Measurements from ENCODE around the gene LGSN. TPM values are rescaled to one million over a fixed set of nuclear protein-coding genes. Genes with fewer than 3 reads are reported as not detected.

LGSN gene
- total and polyA plus RNA-seq, 2 experiments from 2014 or later = 0.15 to 0.45 TPM

DNA sequence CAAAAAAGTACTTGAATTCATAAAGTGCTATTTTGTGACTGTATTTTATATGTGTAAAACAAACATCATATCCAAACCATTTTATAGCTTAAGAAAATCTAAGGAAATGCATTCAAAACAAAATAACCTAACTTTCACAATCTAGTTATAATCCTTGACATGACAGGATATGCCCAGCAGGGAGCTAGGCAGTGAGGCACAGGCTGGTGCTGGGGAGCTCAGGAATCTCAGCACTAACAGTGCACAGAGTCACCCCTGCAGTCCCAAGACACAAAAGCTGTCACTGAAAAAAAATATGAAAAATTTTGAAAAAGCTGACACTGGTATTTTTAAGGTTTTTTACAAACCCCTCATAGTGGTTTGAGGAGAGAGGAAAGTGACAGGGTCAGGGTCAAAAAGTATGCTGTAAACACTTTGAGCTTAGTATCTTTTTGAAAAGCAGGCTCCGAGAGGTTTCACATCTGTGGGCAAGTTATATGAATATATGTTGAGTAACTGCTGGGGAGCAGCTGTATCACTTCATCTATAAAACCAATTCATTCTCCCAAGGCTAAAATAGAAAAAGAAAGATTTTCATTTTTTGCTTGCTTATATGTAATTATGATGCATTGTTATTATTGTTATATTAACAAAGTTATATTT lies 24.1 kb downstream of the LGSN start:
- H3K27me3 ChIP-seq (ENCODE audit: insufficient read depth) = no peaks in the 10 kb centered on the region
- no peaks in the 10 kb centered on the region for H3K9me2 ChIP-seq (ENCODE audit: insufficient read depth)
- no peaks in the 10 kb centered on the region for H4K20me1 ChIP-seq (replicated peaks; ENCODE audit: insufficient read depth)
- DNase-seq (ENCODE audit: low spot score) = peak; percentile 35
- no peak overlapping the region for H3K27ac Mint-ChIP-seq
- no peaks in the 10 kb centered on the region for H3K27me3 Mint-ChIP-seq (ENCODE audit: insufficient read depth, low read depth, poor library complexity)
- H3K4me1 Mint-ChIP-seq = peaks cover 4% of the 10 kb centered on the region; the same call in 2 of the 3 replicates
- no peak for TF ChIP-seq EZH2phosphoT487 (IDR thresholded peaks at IDR 0.05; ENCODE audit: unreplicated experiment)
- TF ChIP-seq ZNF331 (CRISPR knock-in tag; IDR thresholded peaks at IDR 0.05; ENCODE audit: low read depth) = no peak
- no peak for TF ChIP-seq NANOG (IDR thresholded peaks at IDR 0.05; ENCODE audit: borderline replicate concordance)
- TF ChIP-seq, protein P1, sequence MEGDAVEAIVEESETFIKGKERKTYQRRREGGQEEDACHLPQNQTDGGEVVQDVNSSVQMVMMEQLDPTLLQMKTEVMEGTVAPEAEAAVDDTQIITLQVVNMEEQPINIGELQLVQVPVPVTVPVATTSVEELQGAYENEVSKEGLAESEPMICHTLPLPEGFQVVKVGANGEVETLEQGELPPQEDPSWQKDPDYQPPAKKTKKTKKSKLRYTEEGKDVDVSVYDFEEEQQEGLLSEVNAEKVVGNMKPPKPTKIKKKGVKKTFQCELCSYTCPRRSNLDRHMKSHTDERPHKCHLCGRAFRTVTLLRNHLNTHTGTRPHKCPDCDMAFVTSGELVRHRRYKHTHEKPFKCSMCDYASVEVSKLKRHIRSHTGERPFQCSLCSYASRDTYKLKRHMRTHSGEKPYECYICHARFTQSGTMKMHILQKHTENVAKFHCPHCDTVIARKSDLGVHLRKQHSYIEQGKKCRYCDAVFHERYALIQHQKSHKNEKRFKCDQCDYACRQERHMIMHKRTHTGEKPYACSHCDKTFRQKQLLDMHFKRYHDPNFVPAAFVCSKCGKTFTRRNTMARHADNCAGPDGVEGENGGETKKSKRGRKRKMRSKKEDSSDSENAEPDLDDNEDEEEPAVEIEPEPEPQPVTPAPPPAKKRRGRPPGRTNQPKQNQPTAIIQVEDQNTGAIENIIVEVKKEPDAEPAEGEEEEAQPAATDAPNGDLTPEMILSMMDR (conservative IDR thresholded peaks at IDR 0.05; ENCODE audit: low read depth in 2 of 2) = no peak
- TF ChIP-seq EZH2 (IDR thresholded peaks at IDR 0.05; ENCODE audit: low read depth, unreplicated experiment) = no peak
- TF ChIP-seq, protein P2, sequence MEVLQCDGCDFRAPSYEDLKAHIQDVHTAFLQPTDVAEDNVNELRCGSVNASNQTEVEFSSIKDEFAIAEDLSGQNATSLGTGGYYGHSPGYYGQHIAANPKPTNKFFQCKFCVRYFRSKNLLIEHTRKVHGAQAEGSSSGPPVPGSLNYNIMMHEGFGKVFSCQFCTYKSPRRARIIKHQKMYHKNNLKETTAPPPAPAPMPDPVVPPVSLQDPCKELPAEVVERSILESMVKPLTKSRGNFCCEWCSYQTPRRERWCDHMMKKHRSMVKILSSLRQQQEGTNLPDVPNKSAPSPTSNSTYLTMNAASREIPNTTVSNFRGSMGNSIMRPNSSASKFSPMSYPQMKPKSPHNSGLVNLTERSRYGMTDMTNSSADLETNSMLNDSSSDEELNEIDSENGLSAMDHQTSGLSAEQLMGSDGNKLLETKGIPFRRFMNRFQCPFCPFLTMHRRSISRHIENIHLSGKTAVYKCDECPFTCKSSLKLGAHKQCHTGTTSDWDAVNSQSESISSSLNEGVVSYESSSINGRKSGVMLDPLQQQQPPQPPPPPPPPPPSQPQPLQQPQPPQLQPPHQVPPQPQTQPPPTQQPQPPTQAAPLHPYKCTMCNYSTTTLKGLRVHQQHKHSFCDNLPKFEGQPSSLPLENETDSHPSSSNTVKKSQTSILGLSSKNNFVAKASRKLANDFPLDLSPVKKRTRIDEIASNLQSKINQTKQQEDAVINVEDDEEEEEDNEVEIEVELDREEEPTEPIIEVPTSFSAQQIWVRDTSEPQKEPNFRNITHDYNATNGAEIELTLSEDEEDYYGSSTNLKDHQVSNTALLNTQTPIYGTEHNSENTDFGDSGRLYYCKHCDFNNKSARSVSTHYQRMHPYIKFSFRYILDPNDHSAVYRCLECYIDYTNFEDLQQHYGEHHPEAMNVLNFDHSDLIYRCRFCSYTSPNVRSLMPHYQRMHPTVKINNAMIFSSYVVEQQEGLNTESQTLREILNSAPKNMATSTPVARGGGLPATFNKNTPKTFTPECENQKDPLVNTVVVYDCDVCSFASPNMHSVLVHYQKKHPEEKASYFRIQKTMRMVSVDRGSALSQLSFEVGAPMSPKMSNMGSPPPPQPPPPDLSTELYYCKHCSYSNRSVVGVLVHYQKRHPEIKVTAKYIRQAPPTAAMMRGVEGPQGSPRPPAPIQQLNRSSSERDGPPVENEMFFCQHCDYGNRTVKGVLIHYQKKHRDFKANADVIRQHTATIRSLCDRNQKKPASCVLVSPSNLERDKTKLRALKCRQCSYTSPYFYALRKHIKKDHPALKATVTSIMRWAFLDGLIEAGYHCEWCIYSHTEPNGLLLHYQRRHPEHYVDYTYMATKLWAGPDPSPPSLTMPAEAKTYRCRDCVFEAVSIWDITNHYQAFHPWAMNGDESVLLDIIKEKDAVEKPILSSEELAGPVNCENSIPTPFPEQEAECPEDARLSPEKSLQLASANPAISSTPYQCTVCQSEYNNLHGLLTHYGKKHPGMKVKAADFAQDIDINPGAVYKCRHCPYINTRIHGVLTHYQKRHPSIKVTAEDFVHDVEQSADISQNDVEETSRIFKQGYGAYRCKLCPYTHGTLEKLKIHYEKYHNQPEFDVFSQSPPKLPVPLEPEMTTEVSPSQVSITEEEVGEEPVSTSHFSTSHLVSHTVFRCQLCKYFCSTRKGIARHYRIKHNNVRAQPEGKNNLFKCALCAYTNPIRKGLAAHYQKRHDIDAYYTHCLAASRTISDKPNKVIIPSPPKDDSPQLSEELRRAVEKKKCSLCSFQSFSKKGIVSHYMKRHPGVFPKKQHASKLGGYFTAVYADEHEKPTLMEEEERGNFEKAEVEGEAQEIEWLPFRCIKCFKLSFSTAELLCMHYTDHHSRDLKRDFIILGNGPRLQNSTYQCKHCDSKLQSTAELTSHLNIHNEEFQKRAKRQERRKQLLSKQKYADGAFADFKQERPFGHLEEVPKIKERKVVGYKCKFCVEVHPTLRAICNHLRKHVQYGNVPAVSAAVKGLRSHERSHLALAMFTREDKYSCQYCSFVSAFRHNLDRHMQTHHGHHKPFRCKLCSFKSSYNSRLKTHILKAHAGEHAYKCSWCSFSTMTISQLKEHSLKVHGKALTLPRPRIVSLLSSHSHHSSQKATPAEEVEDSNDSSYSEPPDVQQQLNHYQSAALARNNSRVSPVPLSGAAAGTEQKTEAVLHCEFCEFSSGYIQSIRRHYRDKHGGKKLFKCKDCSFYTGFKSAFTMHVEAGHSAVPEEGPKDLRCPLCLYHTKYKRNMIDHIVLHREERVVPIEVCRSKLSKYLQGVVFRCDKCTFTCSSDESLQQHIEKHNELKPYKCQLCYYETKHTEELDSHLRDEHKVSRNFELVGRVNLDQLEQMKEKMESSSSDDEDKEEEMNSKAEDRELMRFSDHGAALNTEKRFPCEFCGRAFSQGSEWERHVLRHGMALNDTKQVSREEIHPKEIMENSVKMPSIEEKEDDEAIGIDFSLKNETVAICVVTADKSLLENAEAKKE (CRISPR knock-in tag; IDR thresholded peaks at IDR 0.05) = no peak
- H3K4me1 ChIP-seq (ENCODE audit: insufficient read depth) = peaks cover 4% of the 10 kb centered on the region
- no peaks in the 10 kb centered on the region for H3F3A ChIP-seq (replicated peaks; ENCODE audit: low read depth)
- no peak overlapping the region for H3K27ac ChIP-seq (ENCODE audit: low read depth)
- ATAC-seq = peak; percentile 50; the same call in 1 of the 3 replicates
- H3K4me3 ChIP-seq = no peak overlapping the region
- H3K36me3 Mint-ChIP-seq (ENCODE audit: low read depth) = no peaks in the 10 kb centered on the region
- no peaks in the 10 kb centered on the region for H3K36me3 ChIP-seq (ENCODE audit: insufficient read depth)
- no peak overlapping the region for H2AFZ ChIP-seq
- no peaks in the 10 kb centered on the region for H3K79me2 ChIP-seq (replicated peaks; ENCODE audit: insufficient read depth)
- no peak overlapping the region for H3K4me3 Mint-ChIP-seq
- H3K4me2 ChIP-seq = 0 out of 2 replicates have a peak overlapping the region, but pooled peaks have one; percentile 5
- H3K9me3 Mint-ChIP-seq = peaks cover 18% of the 10 kb centered on the region; the same call in 2 of the 3 replicates

Measured in GM23338 (cell line).